Fibroblast of lung (primary cell): Measurements from ENCODE around the gene DIPK2B.

Experiments
- EZH2 ChIP-seq: IDR thresholded peaks from 2 replicates; pipeline ENCODE4 v1.5.1; 2012; ENCODE audit warnings: low read length, control low read depth, mild to moderate bottlenecking; ENCODE audit errors: missing control alignments
- TF ChIP-seq, protein P1 (sequence below), 2 donors: IDR thresholded peaks in 1 of 2; conservative IDR thresholded peaks in 1 of 2; 1 replicate in 1 of 2; 2 replicates in 1 of 2; pipeline ENCODE4 v1.5.1; 2011 to 2012; ENCODE audit warnings: low read length in 2 of 2, control low read depth in 1 of 2, inconsistent platforms in 1 of 2, low read depth in 1 of 2, mild to moderate bottlenecking in 1 of 2

DNA sequence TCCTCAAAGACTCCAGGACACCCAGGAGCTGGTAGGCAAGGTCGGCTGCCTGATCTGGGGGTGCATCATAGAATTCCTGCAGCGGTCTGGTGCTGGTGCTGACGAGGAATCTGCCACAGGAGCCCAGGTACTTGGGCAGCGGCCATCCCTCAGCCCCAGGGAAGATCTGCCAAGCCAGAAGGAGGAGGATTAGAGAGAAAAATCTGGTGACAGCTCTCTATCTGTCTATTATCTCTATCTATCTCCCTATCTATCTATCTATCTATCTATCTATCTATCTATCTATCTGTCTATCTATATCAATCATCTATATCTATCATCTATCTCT, 46.7 kb downstream of the DIPK2B start:
- TF ChIP-seq, protein P1, sequence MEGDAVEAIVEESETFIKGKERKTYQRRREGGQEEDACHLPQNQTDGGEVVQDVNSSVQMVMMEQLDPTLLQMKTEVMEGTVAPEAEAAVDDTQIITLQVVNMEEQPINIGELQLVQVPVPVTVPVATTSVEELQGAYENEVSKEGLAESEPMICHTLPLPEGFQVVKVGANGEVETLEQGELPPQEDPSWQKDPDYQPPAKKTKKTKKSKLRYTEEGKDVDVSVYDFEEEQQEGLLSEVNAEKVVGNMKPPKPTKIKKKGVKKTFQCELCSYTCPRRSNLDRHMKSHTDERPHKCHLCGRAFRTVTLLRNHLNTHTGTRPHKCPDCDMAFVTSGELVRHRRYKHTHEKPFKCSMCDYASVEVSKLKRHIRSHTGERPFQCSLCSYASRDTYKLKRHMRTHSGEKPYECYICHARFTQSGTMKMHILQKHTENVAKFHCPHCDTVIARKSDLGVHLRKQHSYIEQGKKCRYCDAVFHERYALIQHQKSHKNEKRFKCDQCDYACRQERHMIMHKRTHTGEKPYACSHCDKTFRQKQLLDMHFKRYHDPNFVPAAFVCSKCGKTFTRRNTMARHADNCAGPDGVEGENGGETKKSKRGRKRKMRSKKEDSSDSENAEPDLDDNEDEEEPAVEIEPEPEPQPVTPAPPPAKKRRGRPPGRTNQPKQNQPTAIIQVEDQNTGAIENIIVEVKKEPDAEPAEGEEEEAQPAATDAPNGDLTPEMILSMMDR (conservative IDR thresholded peaks at IDR 0.05 in 1 of 2, IDR thresholded peaks at IDR 0.05 in 1 of 2; ENCODE audit: low read depth in 1 of 2, low read length in 2 of 2), result no peak
- TF ChIP-seq EZH2, result no peak
